ENCODE measurements around the gene RPL27A. TPM values are rescaled to one million over a fixed set of nuclear protein-coding genes. Genes with fewer than 3 reads are reported as not detected.
A peak's percentile ranks its signal among the peaks of the same experiment; 100 is the strongest.

Gene RPL27A
- total RNA-seq, 4 donors from 2014 or later, result 800 to 945 (median 825) TPM

- no peaks in the 10 kb centered on the region for H3K9me3 ChIP-seq
- H3K36me3 ChIP-seq, result peaks cover 0 to 64% (median 0%) of the 10 kb centered on the region in 3 donors
- H3K4me1 ChIP-seq, result peaks cover 2 to 67% (median 42%) of the 10 kb centered on the region in 4 donors
- WGBS, 2 donors, result 88 to 96% methylated on average over 10 to 12 of the region's 12 CpGs
- no peaks in the 10 kb centered on the region for H3K27me3 ChIP-seq
- TF ChIP-seq EP300 (IDR thresholded peaks at IDR 0.05) (no peak), POLR2A (IDR thresholded peaks at IDR 0.05) (no peak)
- TF ChIP-seq, protein P1, sequence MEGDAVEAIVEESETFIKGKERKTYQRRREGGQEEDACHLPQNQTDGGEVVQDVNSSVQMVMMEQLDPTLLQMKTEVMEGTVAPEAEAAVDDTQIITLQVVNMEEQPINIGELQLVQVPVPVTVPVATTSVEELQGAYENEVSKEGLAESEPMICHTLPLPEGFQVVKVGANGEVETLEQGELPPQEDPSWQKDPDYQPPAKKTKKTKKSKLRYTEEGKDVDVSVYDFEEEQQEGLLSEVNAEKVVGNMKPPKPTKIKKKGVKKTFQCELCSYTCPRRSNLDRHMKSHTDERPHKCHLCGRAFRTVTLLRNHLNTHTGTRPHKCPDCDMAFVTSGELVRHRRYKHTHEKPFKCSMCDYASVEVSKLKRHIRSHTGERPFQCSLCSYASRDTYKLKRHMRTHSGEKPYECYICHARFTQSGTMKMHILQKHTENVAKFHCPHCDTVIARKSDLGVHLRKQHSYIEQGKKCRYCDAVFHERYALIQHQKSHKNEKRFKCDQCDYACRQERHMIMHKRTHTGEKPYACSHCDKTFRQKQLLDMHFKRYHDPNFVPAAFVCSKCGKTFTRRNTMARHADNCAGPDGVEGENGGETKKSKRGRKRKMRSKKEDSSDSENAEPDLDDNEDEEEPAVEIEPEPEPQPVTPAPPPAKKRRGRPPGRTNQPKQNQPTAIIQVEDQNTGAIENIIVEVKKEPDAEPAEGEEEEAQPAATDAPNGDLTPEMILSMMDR (IDR thresholded peaks at IDR 0.05), result no peak
- H3K27ac ChIP-seq, result peak overlapping the region in 1 of 4 donors; percentile 46
- no peak for DNase-seq (ENCODE audit: low spot score in 2 of 2)
- H3K4me3 ChIP-seq, result no peak overlapping the region
Measured at GRCh38 chr11:8712506-8712905, 29.9 kb downstream of the RPL27A start.

- no peak overlapping the region for H3K4me3 ChIP-seq
- H3K36me3 ChIP-seq, result peaks cover 0 to 60% (median 0%) of the 10 kb centered on the region in 3 donors
- no peaks in the 10 kb centered on the region for H3K27me3 ChIP-seq
- DNase-seq (ENCODE audit: low spot score in 2 of 2), result no peak
- H3K4me1 ChIP-seq, result peaks cover 0 to 66% (median 45%) of the 10 kb centered on the region in 4 donors
- TF ChIP-seq EP300 (IDR thresholded peaks at IDR 0.05) (no peak), POLR2A (IDR thresholded peaks at IDR 0.05) (no peak)
- TF ChIP-seq, protein P1 (IDR thresholded peaks at IDR 0.05), result no peak
- H3K27ac ChIP-seq, result peak overlapping the region in 2 of 4 donors; percentile 49 to 92
- WGBS, 2 donors, result 76 to 83% methylated on average over 7 to 8 of the region's 8 CpGs
- no peaks in the 10 kb centered on the region for H3K9me3 ChIP-seq
Measured at GRCh38 chr11:8713760-8714454, 31.3 kb downstream of the RPL27A start.

DNA sequence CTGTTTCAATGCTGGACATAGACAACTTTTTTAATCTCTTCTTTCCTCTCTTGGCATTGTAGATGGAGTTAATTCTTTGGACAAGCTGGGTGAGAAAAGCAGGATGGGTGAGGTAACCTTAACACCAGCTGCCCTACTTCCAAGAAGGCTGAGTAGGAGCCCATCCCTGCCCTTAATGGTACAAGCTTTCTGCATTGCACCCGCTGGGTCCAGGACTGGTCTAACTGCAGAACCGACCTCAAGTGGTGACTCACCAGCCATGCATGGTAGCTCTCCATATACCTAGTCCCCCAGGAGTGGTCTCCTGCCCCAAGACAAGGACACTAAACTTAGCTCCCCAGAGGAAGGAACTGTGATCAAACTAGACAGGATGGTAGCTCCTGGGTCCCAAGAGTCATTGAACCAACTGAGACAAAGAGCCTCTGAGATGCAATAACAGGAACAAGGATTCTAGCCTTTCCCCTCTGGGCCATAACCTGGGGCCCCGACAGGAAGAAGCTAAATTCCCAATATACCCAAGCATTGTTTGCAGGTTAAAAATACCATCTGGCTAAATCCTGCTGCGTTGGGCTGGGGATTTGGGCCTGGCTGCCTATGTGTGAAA is 32.1 kb downstream of the RPL27A start:
- Histone ChIP-seq H3K9me3 (no peaks in the 10 kb centered on the region), H3K36me3 (peaks cover 0 to 60% (median 0%) of the 10 kb centered on the region in 3 donors), H3K4me1 (peaks cover 0 to 66% (median 42%) of the 10 kb centered on the region in 4 donors), H3K4me3 (no peak overlapping the region), H3K27ac (peak overlapping the region in 2 of 4 donors; percentile 61 to 92), H3K27me3 (no peaks in the 10 kb centered on the region)
- 40 to 51% methylated on average over 4 of the region's 4 CpGs for WGBS, 2 donors
- TF ChIP-seq EP300 (IDR thresholded peaks at IDR 0.05) (no peak), POLR2A (IDR thresholded peaks at IDR 0.05) (no peak)
- TF ChIP-seq, protein P1 (IDR thresholded peaks at IDR 0.05), result no peak
- no peak for DNase-seq (ENCODE audit: low spot score in 2 of 2)

DNA sequence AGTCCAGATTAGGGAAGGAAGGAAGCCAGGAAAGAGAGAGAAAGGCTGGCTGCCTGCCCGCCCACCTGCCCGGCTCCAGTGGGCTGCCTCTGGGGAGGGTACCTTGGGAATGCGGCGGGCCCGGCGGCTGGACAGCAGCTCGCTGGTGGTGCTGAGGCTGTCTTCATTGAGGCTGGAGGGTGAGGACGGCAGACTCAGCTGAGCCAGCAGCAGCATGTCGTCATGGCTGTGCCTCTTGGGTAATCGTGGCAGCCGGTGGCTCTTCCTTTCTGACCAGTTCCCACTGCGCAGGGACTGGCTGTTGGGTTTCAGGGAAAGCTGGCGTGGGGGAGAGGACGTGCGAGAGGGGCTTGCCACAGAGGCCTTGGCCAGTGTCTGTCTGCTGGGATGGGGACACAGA is 32.9 kb downstream of the RPL27A start:
- TF ChIP-seq, protein P1 (IDR thresholded peaks at IDR 0.05), result no peak
- TF ChIP-seq EP300 (IDR thresholded peaks at IDR 0.05), result no peak
- TF ChIP-seq POLR2A (IDR thresholded peaks at IDR 0.05), result no peak
- H3K4me1 ChIP-seq, result peaks cover 0 to 67% (median 46%) of the 10 kb centered on the region in 4 donors
- no peak overlapping the region for H3K4me3 ChIP-seq
- peak in 1 of 2 donors; percentile 19 for DNase-seq (ENCODE audit: low spot score in 2 of 2)
- H3K36me3 ChIP-seq, result peaks cover 0 to 56% (median 0%) of the 10 kb centered on the region in 3 donors
- H3K9me3 ChIP-seq, result no peaks in the 10 kb centered on the region
- H3K27me3 ChIP-seq, result no peaks in the 10 kb centered on the region
- peak overlapping the region in 3 of 4 donors; percentile 32 to 92 (median 61) for H3K27ac ChIP-seq
- 59 to 65% methylated on average over 8 to 15 of the region's 15 CpGs for WGBS, 2 donors

- peaks cover 0 to 36% (median 0%) of the 10 kb centered on the region in 3 donors for H3K36me3 ChIP-seq
- H3K27ac ChIP-seq, result peak overlapping the region; percentile 77 to 92 (median 82)
- DNase-seq (ENCODE audit: low spot score in 2 of 2), result no peak
- no peak overlapping the region for H3K4me3 ChIP-seq
- peaks cover 0 to 87% (median 66%) of the 10 kb centered on the region in 4 donors for H3K4me1 ChIP-seq
- no peaks in the 10 kb centered on the region for H3K9me3 ChIP-seq
- H3K27me3 ChIP-seq, result no peaks in the 10 kb centered on the region
- WGBS, 2 donors, result 62 to 71% methylated on average over 9 of the region's 9 CpGs
- TF ChIP-seq, protein P1 (IDR thresholded peaks at IDR 0.05), result no peak
- no peak for TF ChIP-seq EP300 (IDR thresholded peaks at IDR 0.05)
- TF ChIP-seq POLR2A (IDR thresholded peaks at IDR 0.05), result no peak
Measured at GRCh38 chr11:8717544-8717875, 34.9 kb downstream of the RPL27A start.
